A549 (cell line): Measurements from ENCODE around the gene COX10. TPM values are rescaled to one million over a fixed set of nuclear protein-coding genes. Genes with fewer than 3 reads are reported as not detected.

ENCODE experiments used
- ATAC-seq, 2 experiments: fragments of 200-7000 bp in 1 of 2; fragments of >200 bp in 1 of 2; cut with Nextera tagmentation in 1 of 2; cut with Tn5 transposase in 1 of 2; 3 replicates each; pipeline versions ENCODE4 v1.8.0 to v1.9.1; 2018 to 2020; ENCODE audit warnings: mild to moderate bottlenecking in 1 of 2, moderate library complexity in 1 of 2
- CTCF ChIA-PET: fragments of 300-600 bp; sonication (Branson Sonifier 250); formaldehyde crosslinking; extraction: SDS; loops from one replicate; lab custom pipeline; 2021; ENCODE audit warnings: antibody characterized with exemption, inconsistent platforms; lab: Yijun Ruan, JAX
- POLR2A ChIA-PET: fragments of 350-600 bp; formaldehyde crosslinking; extraction: SDS; loops from one replicate; lab custom pipeline; 2021; ENCODE audit warnings: antibody characterized with exemption, inconsistent platforms; lab: Yijun Ruan, JAX
- DNase-seq, 2 experiments: peaks; one replicate each; pipeline versions ENCODE4 v3.0.0 to v3.0.0-alpha.2; 2011 to 2016; ENCODE audit warnings: low read depth in 1 of 2, low spot score in 1 of 2
- FAIRE-seq: peaks from 2 replicates; lab custom pipeline; 2011; peaks lifted over from hg19 to GRCh38; lab: Jason Lieb, UNC
- H3K27ac ChIP-seq, 2 experiments: fragments of >200 bp; sonication (Bioruptor Twin); formaldehyde crosslinking; 3 replicates each; pipeline ENCODE4 v1.5.1; 2016 to 2017
- H3K4me1 ChIP-seq: fragments of >200 bp; sonication (Bioruptor Twin); formaldehyde crosslinking; 3 replicates; pipeline ENCODE4 v1.6.1; 2016
- H3K4me2 ChIP-seq: fragments of >200 bp; sonication (Bioruptor Twin); formaldehyde crosslinking; 3 replicates; pipeline ENCODE4 v1.6.1; 2016
- H3K4me3 ChIP-seq: fragments of >200 bp; sonication (Bioruptor Twin); formaldehyde crosslinking; 3 replicates; pipeline ENCODE4 v1.5.1; 2016
- H3K9me3 ChIP-seq: fragments of >200 bp; sonication (Bioruptor Twin); formaldehyde crosslinking; 3 replicates; pipeline ENCODE4 v1.6.1; 2016
- BHLHE40 ChIP-seq: IDR thresholded peaks from 2 replicates; pipeline ENCODE4 v1.6.1; 2012; ENCODE audit warnings: low read depth, low read length, inconsistent platforms
- CBX2 ChIP-seq: fragments of 200-600 bp; sonication (generic); IDR thresholded peaks from 2 replicates; pipeline ENCODE4 v1.6.1; 2016; ENCODE audit warnings: low read depth, mild to moderate bottlenecking, borderline replicate concordance
- CHD4 ChIP-seq: fragments of 200-600 bp; sonication (generic); IDR thresholded peaks from 2 replicates; pipeline ENCODE4 v1.6.1; 2016; ENCODE audit warnings: antibody characterized with exemption, mild to moderate bottlenecking, borderline replicate concordance
- FOSL2 ChIP-seq, 2 experiments: fragments of 450-650 bp in 1 of 2; fragments of >200 bp in 1 of 2; sonication (Bioruptor Twin) in 1 of 2; formaldehyde crosslinking; IDR thresholded peaks; 2 replicates each; pipeline versions ENCODE4 v1.5.0 to v1.6.1; 2016 to 2020; ENCODE audit warnings: mild to moderate bottlenecking in 1 of 2, moderate library complexity in 1 of 2
- HDAC2 ChIP-seq: fragments of 200-600 bp; sonication (generic); IDR thresholded peaks from 2 replicates; pipeline ENCODE4 v1.6.1; 2016
- HEYL ChIP-seq: fragments of 250-450 bp; sonication (Bioruptor Pico); IDR thresholded peaks from 2 replicates; pipeline ENCODE4 v1.8.0; 2021; ENCODE audit warnings: mild to moderate bottlenecking, moderate library complexity
- JUN ChIP-seq, 2 experiments: fragments of >200 bp; sonication (Bioruptor Twin); formaldehyde crosslinking; IDR thresholded peaks; 2 replicates in 1 of 2; 3 replicates in 1 of 2; pipeline ENCODE4 v1.6.1; 2016 to 2017
- MYC ChIP-seq: IDR thresholded peaks from 2 replicates; pipeline ENCODE4 v1.6.1; 2012; ENCODE audit warnings: mild to moderate bottlenecking, inconsistent platforms, low read length, improper control_type of control experiment, borderline replicate concordance
- RAD21 ChIP-seq, 2 experiments: fragments of >200 bp in 1 of 2; sonication (Bioruptor Twin) in 1 of 2; formaldehyde crosslinking in 1 of 2; IDR thresholded peaks in 1 of 2; conservative IDR thresholded peaks in 1 of 2; 2 replicates in 1 of 2; 3 replicates in 1 of 2; pipeline ENCODE4 v1.6.1; 2012 to 2018; ENCODE audit warnings: inconsistent platforms in 1 of 2
- RFX5 ChIP-seq: fragments of 450-650 bp; IDR thresholded peaks from 2 replicates; pipeline ENCODE4 v1.7.1; 2014; ENCODE audit warnings: antibody characterized with exemption, mild to moderate bottlenecking, moderate library complexity
- RNF2 ChIP-seq: fragments of 200-600 bp; sonication (generic); IDR thresholded peaks from 2 replicates; pipeline ENCODE4 v1.6.1; 2016; ENCODE audit warnings: low read depth, mild to moderate bottlenecking, antibody characterized with exemption, moderate library complexity, borderline replicate concordance
- SMC3 ChIP-seq: fragments of >200 bp; sonication (Bioruptor Twin); formaldehyde crosslinking; IDR thresholded peaks from 3 replicates; pipeline ENCODE4 v1.6.1; 2018; ENCODE audit warnings: inconsistent platforms
- SREBF2 ChIP-seq: fragments of 450-650 bp; IDR thresholded peaks from 2 replicates; pipeline ENCODE4 v1.6.1; 2014; ENCODE audit warnings: mild to moderate bottlenecking, moderate library complexity
- TFCP2L1 ChIP-seq: fragments of 250-450 bp; sonication (Bioruptor Pico); IDR thresholded peaks from 2 replicates; pipeline ENCODE4 v1.5.0; 2021; ENCODE audit warnings: mild to moderate bottlenecking
- ZNF302 ChIP-seq: fragments of 250-450 bp; sonication (Bioruptor Pico); IDR thresholded peaks from 2 replicates; pipeline ENCODE4 v1.9.0; 2021; ENCODE audit warnings: inconsistent platforms, mild to moderate bottlenecking, moderate library complexity
- ZSCAN20 ChIP-seq: fragments of 250-450 bp; sonication (Bioruptor Pico); IDR thresholded peaks from 2 replicates; pipeline ENCODE4 v1.8.0; 2022; ENCODE audit warnings: mild to moderate bottlenecking, moderate library complexity
- WGBS: methylation state at CpG from one replicate; pipeline ENCODE4 v1.1.6; 2017; ENCODE audit errors: missing lambda C conversion rate; 5-methylcytosine and 5-hydroxymethylcytosine counted together
- polyA plus RNA-seq, 4 experiments: library from polyadenylated mRNA; depleted of rRNA in 3 of 4; stranded (reverse); fragments of >200 nt; fragmentation: RNase III in 1 of 4; extraction: RNeasy Plus Mini Kit Qiagen cat#74134 plus additional on column Dnase treatment in 1 of 4; gene quantifications; 2 replicates in 3 of 4; 3 replicates in 1 of 4; pipeline ENCODE4 v1.2.3, GENCODE V29; 2011 to 2017
- TF ChIP-seq, protein P1 (sequence below): fragments of 450-650 bp; IDR thresholded peaks from 2 replicates; pipeline ENCODE4 v1.6.1; 2014; ENCODE audit warnings: antibody characterized with exemption
- TF ChIP-seq, protein P2 (sequence below): IDR thresholded peaks from 2 replicates; pipeline ENCODE4 v1.6.1; 2012
- TF ChIP-seq, protein P3 (sequence below): fragments of 150-350 bp; IDR thresholded peaks from 2 replicates; pipeline ENCODE4 v1.6.1; 2014; ENCODE audit warnings: low read depth, mild to moderate bottlenecking, low read length
- TF ChIP-seq, protein P4 (sequence below): fragments of 250-450 bp; sonication (Bioruptor Pico); IDR thresholded peaks from 2 replicates; pipeline ENCODE4 v1.5.0; 2021; ENCODE audit warnings: mild to moderate bottlenecking, moderate library complexity, borderline replicate concordance

Gene COX10
- polyA plus RNA-seq, 2 of the 4 experiments (the other 2 are of a cell fraction): 15.1 to 25.8 TPM

DNA sequence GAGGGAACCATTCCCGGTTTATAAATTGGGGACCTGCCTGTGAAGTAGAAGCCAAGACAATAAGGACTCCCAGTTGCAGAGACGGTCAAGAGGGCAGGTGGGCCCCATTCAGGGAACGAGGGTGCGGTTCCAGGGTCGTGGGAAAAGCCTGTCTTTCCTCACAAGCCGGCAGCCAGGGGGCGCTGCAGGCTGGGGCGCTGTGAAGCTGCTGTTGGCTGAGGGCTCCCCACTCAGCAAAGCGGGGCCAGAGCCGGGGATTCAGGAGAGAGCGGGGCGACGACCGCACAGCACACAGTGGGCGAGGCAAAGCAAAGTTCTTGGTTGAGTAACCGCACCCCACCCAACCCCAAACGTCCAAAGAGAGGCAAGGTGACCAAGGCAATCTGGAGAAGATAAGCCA is 142.5 kb downstream of the COX10 start:
- H3K4me3 ChIP-seq: no peak overlapping the region
- ChIA-PET CTCF (interaction anchor here (0.9 kb wide), 1 partner anchor 9 kb away, joined by 4 read pairs; no protein-coding TSS in a partner anchor), POLR2A (no interaction called here)
- TF ChIP-seq HDAC2 (no peak), BHLHE40 (no peak)
- TF ChIP-seq, protein P1, sequence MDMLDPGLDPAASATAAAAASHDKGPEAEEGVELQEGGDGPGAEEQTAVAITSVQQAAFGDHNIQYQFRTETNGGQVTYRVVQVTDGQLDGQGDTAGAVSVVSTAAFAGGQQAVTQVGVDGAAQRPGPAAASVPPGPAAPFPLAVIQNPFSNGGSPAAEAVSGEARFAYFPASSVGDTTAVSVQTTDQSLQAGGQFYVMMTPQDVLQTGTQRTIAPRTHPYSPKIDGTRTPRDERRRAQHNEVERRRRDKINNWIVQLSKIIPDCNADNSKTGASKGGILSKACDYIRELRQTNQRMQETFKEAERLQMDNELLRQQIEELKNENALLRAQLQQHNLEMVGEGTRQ: no peak
- TF ChIP-seq, protein P2, sequence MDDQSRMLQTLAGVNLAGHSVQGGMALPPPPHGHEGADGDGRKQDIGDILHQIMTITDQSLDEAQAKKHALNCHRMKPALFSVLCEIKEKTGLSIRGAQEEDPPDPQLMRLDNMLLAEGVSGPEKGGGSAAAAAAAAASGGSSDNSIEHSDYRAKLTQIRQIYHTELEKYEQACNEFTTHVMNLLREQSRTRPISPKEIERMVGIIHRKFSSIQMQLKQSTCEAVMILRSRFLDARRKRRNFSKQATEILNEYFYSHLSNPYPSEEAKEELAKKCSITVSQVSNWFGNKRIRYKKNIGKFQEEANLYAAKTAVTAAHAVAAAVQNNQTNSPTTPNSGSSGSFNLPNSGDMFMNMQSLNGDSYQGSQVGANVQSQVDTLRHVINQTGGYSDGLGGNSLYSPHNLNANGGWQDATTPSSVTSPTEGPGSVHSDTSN: no peak
- TF ChIP-seq, protein P3, sequence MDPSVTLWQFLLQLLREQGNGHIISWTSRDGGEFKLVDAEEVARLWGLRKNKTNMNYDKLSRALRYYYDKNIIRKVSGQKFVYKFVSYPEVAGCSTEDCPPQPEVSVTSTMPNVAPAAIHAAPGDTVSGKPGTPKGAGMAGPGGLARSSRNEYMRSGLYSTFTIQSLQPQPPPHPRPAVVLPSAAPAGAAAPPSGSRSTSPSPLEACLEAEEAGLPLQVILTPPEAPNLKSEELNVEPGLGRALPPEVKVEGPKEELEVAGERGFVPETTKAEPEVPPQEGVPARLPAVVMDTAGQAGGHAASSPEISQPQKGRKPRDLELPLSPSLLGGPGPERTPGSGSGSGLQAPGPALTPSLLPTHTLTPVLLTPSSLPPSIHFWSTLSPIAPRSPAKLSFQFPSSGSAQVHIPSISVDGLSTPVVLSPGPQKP: no peak
- DNase-seq (no peak), ATAC-seq (no peak), FAIRE-seq (no peak)
- no peak overlapping the region for H3K27ac ChIP-seq
- H3K9me3 ChIP-seq: peaks cover 4% of the 10 kb centered on the region; the same call in 1 of the 3 replicates
- 85% methylated on average over 16 of the region's 17 CpGs for WGBS
- H3K4me1 ChIP-seq: no peaks in the 10 kb centered on the region
- H3K4me2 ChIP-seq: no peak overlapping the region

DNA sequence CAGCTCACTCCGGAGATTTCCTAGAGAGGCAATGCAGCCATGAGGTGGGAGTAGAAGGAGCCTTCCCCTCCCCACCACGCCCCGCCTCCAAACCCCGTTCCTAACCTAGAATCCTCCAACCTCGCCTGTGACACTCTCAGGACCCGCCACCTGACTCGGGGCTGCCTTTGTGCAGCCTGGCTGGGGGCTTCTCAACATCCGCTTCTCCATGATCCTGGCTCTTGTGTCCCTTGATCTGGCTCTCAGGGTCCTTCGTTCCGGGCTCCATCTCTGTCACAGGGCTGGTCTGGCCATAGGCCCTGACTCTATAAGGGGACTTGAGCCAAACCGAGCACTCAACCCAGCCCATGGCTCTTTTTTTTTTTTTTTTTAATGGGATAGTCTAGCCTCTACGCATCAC is 143.1 kb downstream of the COX10 start:
- H3K4me1 ChIP-seq: no peaks in the 10 kb centered on the region

DNA sequence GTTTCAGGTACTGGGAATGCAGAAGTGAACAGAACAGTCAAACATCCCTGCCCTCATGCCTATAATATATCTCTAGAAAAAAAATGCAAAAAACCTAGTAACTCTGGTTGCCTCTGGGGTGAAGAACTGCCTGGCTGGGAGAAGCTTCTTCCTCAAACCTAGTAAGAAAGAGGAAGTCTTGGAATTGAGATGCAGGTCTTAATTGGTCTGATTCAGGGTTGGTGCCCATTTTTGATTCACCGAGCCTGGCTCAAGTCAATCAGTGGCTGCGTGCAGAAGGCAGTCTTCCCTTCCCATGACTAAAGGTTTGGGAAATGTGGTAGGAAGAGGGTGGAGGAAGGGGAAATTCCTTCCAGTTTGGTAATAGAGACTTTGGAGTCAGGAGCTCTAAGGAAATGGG is 145.0 kb downstream of the COX10 start:
- DNase-seq (no peak), ATAC-seq (no peak), FAIRE-seq (no peak)
- Histone ChIP-seq H3K4me3 (no peak overlapping the region), H3K4me1 (no peaks in the 10 kb centered on the region), H3K4me2 (no peak overlapping the region), H3K27ac (no peak overlapping the region), H3K9me3 (peaks cover 4% of the 10 kb centered on the region; the same call in 1 of the 3 replicates)
- TF ChIP-seq, protein P2: no peak
- TF ChIP-seq ZSCAN20 (CRISPR knock-in tag): no peak
- TF ChIP-seq SREBF2: no peak
- TF ChIP-seq SMC3: no peak
- TF ChIP-seq, protein P1: no peak
- ChIA-PET CTCF (interaction anchor here (0.8 kb wide), 1 partner anchor 203 kb away, joined by 3 read pairs; no protein-coding TSS in a partner anchor), POLR2A (interaction anchor here (1.0 kb wide), 1 partner anchor 16 kb away, joined by 3 read pairs; no protein-coding TSS in a partner anchor)
- 90% methylated on average over 2 of the region's 2 CpGs for WGBS

More for the DNA sequence above, 143.1 kb downstream of the COX10 start:
- ChIA-PET POLR2A (no interaction called here), CTCF (interaction anchor here (0.9 kb wide), 1 partner anchor 9 kb away, joined by 4 read pairs; no protein-coding TSS in a partner anchor)
- H3K4me2 ChIP-seq: no peak overlapping the region
- TF ChIP-seq HDAC2: no peak
- TF ChIP-seq ZSCAN20 (CRISPR knock-in tag): no peak
- no peak for TF ChIP-seq CBX2
- TF ChIP-seq ZNF302 (CRISPR knock-in tag): no peak
- TF ChIP-seq, protein P4, sequence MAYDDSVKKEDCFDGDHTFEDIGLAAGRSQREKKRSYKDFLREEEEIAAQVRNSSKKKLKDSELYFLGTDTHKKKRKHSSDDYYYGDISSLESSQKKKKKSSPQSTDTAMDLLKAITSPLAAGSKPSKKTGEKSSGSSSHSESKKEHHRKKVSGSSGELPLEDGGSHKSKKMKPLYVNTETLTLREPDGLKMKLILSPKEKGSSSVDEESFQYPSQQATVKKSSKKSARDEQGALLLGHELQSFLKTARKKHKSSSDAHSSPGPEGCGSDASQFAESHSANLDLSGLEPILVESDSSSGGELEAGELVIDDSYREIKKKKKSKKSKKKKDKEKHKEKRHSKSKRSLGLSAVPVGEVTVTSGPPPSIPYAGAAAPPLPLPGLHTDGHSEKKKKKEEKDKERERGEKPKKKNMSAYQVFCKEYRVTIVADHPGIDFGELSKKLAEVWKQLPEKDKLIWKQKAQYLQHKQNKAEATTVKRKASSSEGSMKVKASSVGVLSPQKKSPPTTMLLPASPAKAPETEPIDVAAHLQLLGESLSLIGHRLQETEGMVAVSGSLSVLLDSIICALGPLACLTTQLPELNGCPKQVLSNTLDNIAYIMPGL (CRISPR knock-in tag): no peak
- TF ChIP-seq RAD21 (conservative IDR thresholded peaks at IDR 0.05 in 1 of 2, IDR thresholded peaks at IDR 0.05 in 1 of 2): no peak
- TF ChIP-seq FOSL2 (IDR thresholded peaks at IDR 0.05): no peak
- TF ChIP-seq FOSL2 (CRISPR knock-in tag; IDR thresholded peaks at IDR 0.05): no peak
- no peak for TF ChIP-seq RNF2
- no peak for TF ChIP-seq CHD4
- TF ChIP-seq JUN (IDR thresholded peaks at IDR 0.05): no peak
- no peak for TF ChIP-seq HEYL (CRISPR knock-in tag)
- no peak for TF ChIP-seq TFCP2L1 (CRISPR knock-in tag)
- no peak for TF ChIP-seq MYC
- no peak for TF ChIP-seq RFX5
- FAIRE-seq (no peak), DNase-seq (no peak), ATAC-seq (no peak)
- H3K27ac ChIP-seq: no peak overlapping the region
- H3K4me3 ChIP-seq: no peak overlapping the region
- peaks cover 4% of the 10 kb centered on the region; the same call in 1 of the 3 replicates for H3K9me3 ChIP-seq
- 94% methylated on average over 11 of the region's 12 CpGs for WGBS
